Astrocyte (in vitro differentiated cells and primary cell): ENCODE data around the gene CYP27A1.

Experiments used
- CTCF ChIP-seq: IDR thresholded peaks from 2 replicates; pipeline ENCODE4 v1.5.1; 2011; ENCODE audit warnings: low read depth, mild to moderate bottlenecking, inconsistent platforms, low read length, moderate library complexity; ENCODE audit not compliant: insufficient read depth
- EZH2 ChIP-seq: IDR thresholded peaks from 2 replicates; pipeline ENCODE4 v1.6.1; 2012; ENCODE audit warnings: mild to moderate bottlenecking, low read length, inconsistent platforms; ENCODE audit not compliant: insufficient read depth

GRCh38 chr2:218744615-218745014 lies 37.3 kb upstream of the CYP27A1 start:
- no peak for TF ChIP-seq CTCF
- TF ChIP-seq EZH2: no peak
